ENCODE data around the gene S100PBP. TPM values are rescaled to one million over a fixed set of nuclear protein-coding genes. Genes with fewer than 3 reads are reported as not detected.

S100PBP gene
- total RNA-seq, 4 donors from 2014 or later, result 25.4 to 46.9 (median 29.8) TPM

DNA sequence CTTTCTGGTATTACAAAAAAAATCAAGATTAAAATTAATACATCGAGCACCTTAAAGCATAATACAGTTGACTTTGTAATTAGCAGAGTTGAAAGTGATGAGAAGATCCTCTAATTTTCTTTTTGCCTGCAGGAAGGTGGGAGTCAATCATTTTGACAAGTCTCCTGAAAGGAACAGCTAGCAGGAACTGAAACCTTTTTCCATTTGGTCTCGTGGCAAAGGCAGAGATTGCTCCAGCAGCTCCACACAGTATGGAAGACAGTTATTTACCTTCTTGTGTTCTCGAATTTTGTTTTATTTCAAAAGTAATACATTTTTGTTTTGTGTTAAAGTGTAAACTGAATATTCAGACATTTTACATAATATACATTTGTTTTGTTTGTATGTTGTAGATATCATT lies 7.7 kb downstream of the S100PBP start:
- Histone ChIP-seq H3K9me3 (no peaks in the 10 kb centered on the region), H3K4me1 (peaks cover 0 to 20% (median 0%) of the 10 kb centered on the region in 3 donors), H3K4me3 (no peak overlapping the region), H3K27ac (no peak overlapping the region), H3K36me3 (peaks cover 13 to 54% of the 10 kb centered on the region in 2 donors), H3K27me3 (no peaks in the 10 kb centered on the region)
- ATAC-seq, result no peak
- 83 to 100% methylated on average over 2 to 3 of the region's 3 CpGs for WGBS, 2 donors (ENCODE audit: low coverage in 1 of 2)
- TF ChIP-seq POLR2AphosphoS5 (IDR thresholded peaks at IDR 0.05) (no peak), EP300 (IDR thresholded peaks at IDR 0.05) (no peak), CTCF (IDR thresholded peaks at IDR 0.05) (no peak), POLR2A (IDR thresholded peaks at IDR 0.05) (no peak)

DNA sequence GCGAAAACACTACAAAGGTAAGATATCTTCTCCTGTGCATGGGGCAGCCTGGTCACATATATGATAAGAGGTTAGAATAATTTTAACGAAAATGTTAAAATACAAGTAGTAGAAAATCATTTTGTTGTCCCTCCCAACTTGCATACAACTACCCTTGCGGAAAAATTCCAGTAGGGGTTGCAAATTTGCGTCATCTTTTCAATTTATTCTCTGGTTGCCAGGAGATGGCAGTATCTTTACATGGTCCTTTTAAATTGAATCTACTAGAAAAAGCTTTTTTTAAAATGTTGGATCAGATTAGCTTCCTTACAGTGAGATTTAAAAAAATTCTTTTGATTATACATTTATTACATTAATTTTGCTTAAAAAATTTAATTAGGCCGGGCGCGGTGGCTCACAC lies 10.9 kb downstream of the S100PBP start:
- H3K36me3 ChIP-seq, result peaks cover 19 to 85% of the 10 kb centered on the region in 2 donors
- H3K27me3 ChIP-seq, result no peaks in the 10 kb centered on the region
- no peak overlapping the region for H3K27ac ChIP-seq
- H3K4me3 ChIP-seq, result no peak overlapping the region
- no peaks in the 10 kb centered on the region for H3K4me1 ChIP-seq
- ATAC-seq, result no peak
- 83 to 87% methylated on average over 7 of the region's 7 CpGs for WGBS, 2 donors (ENCODE audit: low coverage in 1 of 2)
- TF ChIP-seq EP300 (IDR thresholded peaks at IDR 0.05) (no peak), POLR2AphosphoS5 (IDR thresholded peaks at IDR 0.05) (no peak), POLR2A (IDR thresholded peaks at IDR 0.05) (no peak), CTCF (IDR thresholded peaks at IDR 0.05) (no peak)
- no peaks in the 10 kb centered on the region for H3K9me3 ChIP-seq

- Histone ChIP-seq H3K36me3 (peaks cover 19 to 100% of the 10 kb centered on the region in 2 donors), H3K9me3 (no peaks in the 10 kb centered on the region), H3K27ac (no peak overlapping the region), H3K4me1 (no peaks in the 10 kb centered on the region), H3K27me3 (no peaks in the 10 kb centered on the region), H3K4me3 (no peak overlapping the region)
- no peak for TF ChIP-seq POLR2AphosphoS5 (IDR thresholded peaks at IDR 0.05)
- no peak for TF ChIP-seq CTCF (IDR thresholded peaks at IDR 0.05)
- TF ChIP-seq POLR2A (IDR thresholded peaks at IDR 0.05), result no peak
- TF ChIP-seq EP300 (IDR thresholded peaks at IDR 0.05), result no peak
- no peak for ATAC-seq
- 74 to 93% methylated on average over 4 to 6 of the region's 6 CpGs for WGBS, 2 donors (ENCODE audit: low coverage in 1 of 2)
Observed at GRCh38 chr1:32830092-32830852, 12.8 kb downstream of the S100PBP start.

DNA sequence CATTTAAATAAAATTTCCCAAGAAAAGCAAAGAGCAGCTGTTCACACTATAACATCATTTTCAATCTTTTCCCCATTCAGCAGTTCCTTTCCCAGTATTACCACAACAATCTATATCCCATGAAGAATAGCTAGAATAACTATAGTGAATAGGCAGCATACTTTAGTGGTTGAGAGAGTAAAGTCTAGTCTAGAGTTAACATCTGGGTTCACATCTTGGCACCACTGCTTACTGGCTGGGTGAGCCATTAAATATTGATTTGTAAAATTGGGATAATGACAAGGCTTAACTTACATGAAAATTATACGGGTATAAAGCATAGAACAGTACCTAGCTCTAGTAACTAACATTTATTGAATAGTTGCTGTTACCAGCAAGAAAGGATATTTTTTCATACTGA lies 14.4 kb downstream of the S100PBP start:
- Histone ChIP-seq H3K4me3 (no peak overlapping the region), H3K4me1 (no peaks in the 10 kb centered on the region), H3K27me3 (no peaks in the 10 kb centered on the region), H3K9me3 (no peaks in the 10 kb centered on the region), H3K36me3 (peaks cover 12 to 97% of the 10 kb centered on the region in 2 donors), H3K27ac (no peak overlapping the region)
- no peak for ATAC-seq
- WGBS, 2 donors (ENCODE audit: low coverage in 1 of 2), result 58 to 73% methylated on average over 1 of the region's 1 CpG
- TF ChIP-seq POLR2AphosphoS5 (IDR thresholded peaks at IDR 0.05) (no peak), EP300 (IDR thresholded peaks at IDR 0.05) (no peak), POLR2A (IDR thresholded peaks at IDR 0.05) (no peak), CTCF (IDR thresholded peaks at IDR 0.05) (no peak)
